ENCODE measurements around the gene AMELX.

AMELX gene

GRCh38 chrX:11293113-11293512, at the start of gene AMELX:
Gene AMELX, plus strand, starts transcription at chrX:11293413. Its CDS starts 1,376 bp downstream, at chrX:11294789.
- no peak for DNase-seq

- no peak for DNase-seq
These were observed 48.6 kb upstream of the AMELX start for GRCh38 chrX:11244636-11245035.

- no peak for DNase-seq
These were observed 38.6 kb upstream of the AMELX start for GRCh38 chrX:11254417-11255109.

GRCh38 chrX:11257290-11257689, 35.9 kb upstream of the AMELX start:
- no peak for DNase-seq

- no peak for DNase-seq
These were observed 35.5 kb upstream of the AMELX start for GRCh38 chrX:11257711-11258110.

GRCh38 chrX:11259437-11259836, 33.8 kb upstream of the AMELX start:
- no peak for DNase-seq

- DNase-seq: no peak
These were observed 32.0 kb upstream of the AMELX start for GRCh38 chrX:11261260-11261659.

- no peak for DNase-seq
These were observed 28.3 kb upstream of the AMELX start for GRCh38 chrX:11264925-11265324.

GRCh38 chrX:11265352-11265751, 27.9 kb upstream of the AMELX start:
- no peak for DNase-seq

- DNase-seq: no peak
These were observed 26.6 kb upstream of the AMELX start for GRCh38 chrX:11266573-11267003.

- no peak for DNase-seq
These were observed 25.8 kb upstream of the AMELX start for GRCh38 chrX:11267425-11267824.

- DNase-seq: no peak
These were observed 24.2 kb upstream of the AMELX start for GRCh38 chrX:11269006-11269405.

- no peak for DNase-seq
These were observed 23.2 kb upstream of the AMELX start for GRCh38 chrX:11269996-11270395.

GRCh38 chrX:11272290-11272689, 20.9 kb upstream of the AMELX start:
- no peak for DNase-seq

GRCh38 chrX:11272863-11273262, 20.4 kb upstream of the AMELX start:
- no peak for DNase-seq

- DNase-seq: no peak
These were observed 19.7 kb upstream of the AMELX start for GRCh38 chrX:11273544-11273943.

- no peak for DNase-seq
These were observed 11.2 kb upstream of the AMELX start for GRCh38 chrX:11282043-11282442.

- DNase-seq: no peak
These were observed 7.6 kb upstream of the AMELX start for GRCh38 chrX:11285651-11286050.

- DNase-seq: no peak
These were observed 5.7 kb upstream of the AMELX start for GRCh38 chrX:11287505-11287904.

GRCh38 chrX:11290416-11291102, 2.7 kb upstream of the AMELX start:
- no peak for DNase-seq

GRCh38 chrX:11296051-11296450, 2.8 kb downstream of the AMELX start:
- DNase-seq: no peak

- no peak for DNase-seq
These were observed 5.4 kb downstream of the AMELX start for GRCh38 chrX:11298600-11298999.

GRCh38 chrX:11304829-11305228, 11.6 kb downstream of the AMELX start:
- no peak for DNase-seq

GRCh38 chrX:11305641-11306040, 12.4 kb downstream of the AMELX start:
- DNase-seq: no peak

- no peak for DNase-seq
These were observed 16.0 kb downstream of the AMELX start for GRCh38 chrX:11309220-11309619.

Measured in activated naive CD4-positive, alpha-beta T cell treated with Interleukin-2 at 50 U/mL for 16 hours (primary cell).